Spleen (tissue), 7 donors: Measurements from ENCODE around the gene CTNNB1.

Source experiments
- CTCF ChIP-seq, 11 experiments: fragments of 200-600 bp in 7 of 11; fragments of 450-650 bp in 4 of 11; sonication (generic) in 4 of 11; IDR thresholded peaks in 8 of 11; conservative IDR thresholded peaks in 3 of 11; 1 replicate in 7 of 11; 2 replicates in 4 of 11; pipeline versions ENCODE4 v1.4.0 to v1.8.0; 2016 to 2021; ENCODE audit warnings: antibody characterized with exemption in 11 of 11, inconsistent platforms in 4 of 11, mild to moderate bottlenecking in 1 of 11
- POLR2A ChIP-seq, 3 donors: fragments of 450-650 bp; IDR thresholded peaks; one replicate each; pipeline ENCODE4 v1.5.1; 2017; ENCODE audit warnings: antibody characterized with exemption in 3 of 3, mild to moderate bottlenecking in 1 of 3
- POLR2AphosphoS5 ChIP-seq, 3 donors: sonication (generic); formaldehyde crosslinking; IDR thresholded peaks; one replicate each; pipeline ENCODE4 v1.5.1; 2017; ENCODE audit warnings: antibody characterized with exemption in 3 of 3
- donor health status: DM: no; HTN: no; CAD: no; lungs with moderate emphysema.
- donor health status: DM: no; HTN: no; CAD: no.
- donor health status: DM: no; HTN: no; CAD: no.

DNA sequence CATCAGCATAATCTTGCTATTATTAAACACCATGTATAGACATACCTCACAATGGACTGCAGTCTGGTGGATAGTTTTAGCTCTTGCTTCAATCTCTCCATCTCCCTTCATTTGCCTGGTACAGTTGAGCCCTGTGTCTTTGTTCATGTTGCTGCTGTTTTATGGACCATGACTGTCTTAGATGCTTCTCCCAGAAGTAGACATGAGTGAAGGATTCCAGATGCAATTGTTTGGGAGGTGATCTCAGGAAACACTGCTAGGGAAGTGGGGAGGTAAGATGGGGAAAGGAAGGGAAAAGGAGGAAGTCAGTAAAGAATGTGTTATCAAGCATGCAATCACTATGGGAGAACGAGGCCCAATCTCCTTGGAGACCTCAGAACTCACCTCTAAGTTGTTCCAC lies 36.3 kb upstream of the CTNNB1 start:
- no peak for TF ChIP-seq CTCF (IDR thresholded peaks at IDR 0.05 in 8 of 11, conservative IDR thresholded peaks at IDR 0.05 in 3 of 11)
- TF ChIP-seq POLR2AphosphoS5 (IDR thresholded peaks at IDR 0.05): no peak
- no peak for TF ChIP-seq POLR2A (IDR thresholded peaks at IDR 0.05)
